Stimulated activated CD4-positive, alpha-beta T cell treated with anti-CD3 and anti-CD28 coated beads, Interleukin-2, amount 100 ng/mL, for 48 hours (primary cell): ENCODE results near the gene TMEM168.
"Not testable (repeated sequence)": the region's sequence is repeated elsewhere in the genome, so short reads cannot be mapped to it uniquely, and the experiment has no call there.

Experiments used
- DNase-seq, 2 donors: peaks; one replicate each; pipeline ENCODE4 v3.0.0-alpha.2; 2020

The TMEM168 gene

DNA sequence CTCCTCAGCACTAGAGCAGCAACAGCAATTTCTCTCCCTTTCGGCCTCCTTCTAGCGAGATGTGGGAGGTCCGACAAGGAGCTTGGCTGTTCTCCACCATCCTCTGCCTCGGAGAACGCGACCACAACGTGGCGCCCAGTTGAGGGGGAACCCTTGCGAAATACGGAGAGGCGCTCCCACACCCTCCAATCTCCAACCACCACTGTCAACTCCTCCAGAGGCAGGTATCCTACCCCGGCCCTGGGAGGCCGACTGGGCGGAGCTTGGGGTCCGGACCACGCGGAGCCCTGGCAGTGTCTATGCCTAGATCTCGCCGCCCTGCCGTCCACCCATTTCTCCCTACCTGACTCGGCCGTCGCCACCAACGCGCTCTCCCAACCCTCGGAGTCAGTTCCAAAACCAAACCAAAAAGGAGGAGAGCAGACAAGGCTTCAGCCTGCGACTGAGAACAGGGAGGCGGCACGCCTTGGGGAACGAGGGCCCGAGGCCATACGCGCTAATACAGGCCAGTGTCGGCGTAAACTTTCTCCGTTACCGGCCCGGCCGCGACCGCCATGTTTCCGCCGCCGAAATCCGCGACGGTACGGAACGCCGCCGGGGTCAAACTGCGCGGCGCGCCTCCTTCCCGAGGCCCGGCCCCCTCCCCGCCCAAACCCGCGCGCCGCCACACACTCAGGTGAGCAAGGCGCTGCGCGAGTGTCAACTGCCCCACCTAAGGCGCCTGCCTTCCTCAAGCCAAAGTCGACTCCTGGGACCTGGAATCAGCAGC, at the start of gene TMEM168:
TMEM168 (minus strand) TSS at position 577 of the 769 bp plus-strand sequence. CDS start 5,568 bp downstream, outside the sequence.
- peak; percentile 84 to 85 for DNase-seq

GRCh38 chr7:112835928-112836327, 45.7 kb upstream of the TMEM168 start:
- DNase-seq = not testable (repeated sequence)

DNA sequence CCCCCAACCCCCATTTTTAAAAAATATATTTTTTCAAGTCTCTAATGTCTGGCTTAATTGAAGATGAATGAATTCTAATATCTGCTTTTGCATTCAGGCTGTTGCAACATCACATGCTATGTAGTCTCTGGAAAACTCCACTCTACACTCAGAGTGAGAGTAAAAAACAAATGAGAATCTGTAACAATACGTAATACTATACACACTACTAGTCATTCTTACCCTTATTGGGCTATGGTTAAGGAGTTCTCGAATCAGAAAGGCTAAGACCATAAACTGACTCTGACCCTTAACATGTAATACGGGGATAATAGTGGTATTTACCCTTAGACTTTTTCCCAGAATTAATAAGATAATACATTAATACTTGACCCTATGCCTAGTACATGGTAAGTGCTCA, 42.9 kb upstream of the TMEM168 start:
- DNase-seq = no peak

- no peak for DNase-seq
Measured at GRCh38 chr7:112830769-112831168, 40.6 kb upstream of the TMEM168 start.

DNA sequence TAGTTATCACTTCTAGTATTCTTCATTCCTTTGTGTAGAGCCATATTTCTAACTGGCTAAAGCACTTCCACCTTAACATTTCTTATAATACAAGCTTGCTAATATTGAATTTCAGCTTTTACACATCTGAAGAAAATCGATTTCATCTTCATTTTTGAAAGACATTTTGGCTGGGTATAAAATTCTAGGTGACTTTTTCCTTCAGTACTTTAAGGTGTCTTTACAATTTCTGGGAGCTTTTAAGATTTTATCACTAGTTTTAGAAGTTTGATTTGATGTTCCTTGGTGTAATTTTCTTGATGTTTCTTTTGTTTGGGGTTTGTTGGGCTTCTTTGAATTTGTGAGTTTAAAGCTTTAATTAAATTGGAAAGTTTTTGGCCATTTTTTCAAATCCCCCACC, 38.5 kb upstream of the TMEM168 start:
- no peak for DNase-seq

- DNase-seq = no peak
Measured at GRCh38 chr7:112821345-112821744, 31.2 kb upstream of the TMEM168 start.

- no peak for DNase-seq
Measured at GRCh38 chr7:112819536-112819935, 29.3 kb upstream of the TMEM168 start.

- no peak for DNase-seq
Measured at GRCh38 chr7:112806156-112806555, 16.0 kb upstream of the TMEM168 start.

DNA sequence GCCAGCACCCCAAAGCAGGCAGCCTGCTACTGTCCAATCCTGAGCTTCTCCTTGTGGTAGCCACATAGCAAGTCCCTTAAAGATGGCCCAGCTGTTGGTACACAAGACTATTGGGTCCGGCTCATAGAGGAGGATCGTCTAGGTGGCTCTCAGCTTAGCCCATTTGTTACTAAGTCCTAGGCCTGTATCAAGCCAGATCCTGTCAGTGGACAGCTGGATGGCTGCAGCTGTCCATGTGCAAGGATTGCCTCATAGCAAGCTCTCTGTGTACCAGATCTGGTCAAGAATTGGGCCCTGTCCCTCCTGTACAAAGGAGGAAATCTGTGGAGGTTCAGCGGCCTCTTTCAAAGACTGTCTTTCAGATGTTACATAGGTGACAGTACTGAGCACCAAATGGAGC, 12.2 kb upstream of the TMEM168 start:
- no peak for DNase-seq

GRCh38 chr7:112800486-112800885, 10.3 kb upstream of the TMEM168 start:
- DNase-seq = no peak

DNA sequence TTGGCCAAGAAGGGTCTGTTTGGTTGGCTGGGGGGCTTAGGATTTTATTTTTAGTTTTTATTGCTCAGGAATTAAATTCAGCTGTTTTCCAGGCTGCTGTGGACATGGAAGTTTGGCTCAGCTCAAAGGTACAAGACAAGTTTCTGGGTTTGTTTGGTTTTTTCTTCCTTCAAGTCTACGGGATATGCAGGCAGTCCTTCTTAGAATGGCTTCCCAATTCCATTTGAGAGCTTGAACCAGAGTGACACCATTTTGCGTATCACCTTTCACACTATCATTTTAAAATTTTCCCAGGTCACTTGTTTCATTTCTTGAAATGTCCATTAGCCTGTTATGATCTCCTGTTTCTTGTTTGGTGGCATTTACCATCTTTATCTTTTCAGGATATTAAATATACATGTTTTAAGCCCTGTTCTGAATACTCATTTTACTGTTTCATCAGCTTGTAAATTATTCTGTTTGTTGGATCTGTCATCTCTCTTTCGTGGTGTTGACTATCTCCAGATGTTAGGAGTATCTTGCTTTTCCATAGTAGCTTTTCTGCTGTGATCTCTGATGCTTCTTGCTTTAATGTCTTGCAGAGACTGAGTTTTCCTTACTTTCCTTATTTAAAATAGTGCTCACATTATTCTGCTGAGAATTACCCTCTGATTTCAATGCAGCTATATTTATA, 9.4 kb upstream of the TMEM168 start:
- no peak for DNase-seq

DNA sequence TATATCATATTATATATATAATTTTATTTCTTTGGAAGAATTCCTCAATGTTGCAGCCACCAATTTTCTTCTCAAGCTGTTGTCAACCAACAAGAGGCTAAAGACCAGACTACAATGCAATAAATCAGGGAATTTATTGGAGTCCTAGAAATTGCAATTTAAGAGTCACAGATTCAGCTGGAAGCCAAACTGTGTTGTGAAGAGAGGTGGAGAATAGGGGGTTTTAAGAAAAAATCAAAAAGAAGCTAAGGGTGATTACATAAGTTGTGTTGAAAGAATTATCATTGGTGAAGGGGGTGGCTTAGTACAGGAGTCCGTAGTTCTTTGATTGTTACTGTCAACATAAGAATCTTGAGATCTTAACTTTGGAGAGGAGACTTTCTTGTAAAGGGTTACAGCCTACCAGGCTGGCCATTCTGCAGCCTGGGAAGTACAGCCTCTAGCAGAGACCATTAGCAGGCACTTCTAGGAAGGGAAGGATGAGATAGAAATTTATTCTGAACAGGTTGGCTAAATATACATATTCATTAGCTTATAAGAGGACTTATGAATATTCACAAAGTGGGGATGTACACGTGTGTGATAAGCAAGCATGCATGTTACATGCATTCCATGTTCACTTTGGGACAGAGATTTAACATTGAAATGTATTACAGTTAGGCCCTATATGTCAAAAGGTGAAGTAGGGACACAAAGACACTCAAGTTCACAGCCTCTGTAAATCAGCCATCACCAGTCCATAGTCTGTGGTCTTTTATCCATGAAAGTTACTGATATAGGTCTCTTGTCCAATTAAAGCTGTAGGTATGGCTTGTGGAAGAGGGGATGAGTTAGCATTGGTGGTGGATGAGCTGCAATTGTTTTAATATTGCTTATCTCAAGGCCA, 8.3 kb upstream of the TMEM168 start:
- no peak for DNase-seq

- DNase-seq = not testable (repeated sequence)
Measured at GRCh38 chr7:112796552-112796951, 6.4 kb upstream of the TMEM168 start.

DNA sequence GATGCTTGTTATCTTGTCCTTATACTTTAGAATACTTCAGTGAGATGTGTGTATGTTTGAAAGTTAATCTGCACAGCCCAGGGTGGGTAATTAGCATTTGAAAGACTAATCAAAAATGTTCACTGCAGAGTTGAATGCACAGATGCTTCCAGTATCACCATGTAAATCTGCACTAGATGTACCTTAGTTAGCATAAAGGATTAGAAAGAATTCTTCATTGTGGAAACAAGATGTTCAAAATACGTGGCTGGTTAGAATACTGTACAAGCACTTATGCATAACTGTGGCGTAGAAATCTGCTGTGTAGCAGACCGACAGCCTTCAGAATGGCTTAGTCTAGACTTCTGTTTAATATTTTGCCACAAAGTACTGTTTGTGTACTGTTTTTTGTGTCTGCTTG, 2.2 kb upstream of the TMEM168 start:
- no peak for DNase-seq

- DNase-seq = no peak
Measured at GRCh38 chr7:112791465-112792168, 1.4 kb upstream of the TMEM168 start.

GRCh38 chr7:112790586-112791003, 402 bp upstream of the TMEM168 start:
- DNase-seq = no peak

DNA sequence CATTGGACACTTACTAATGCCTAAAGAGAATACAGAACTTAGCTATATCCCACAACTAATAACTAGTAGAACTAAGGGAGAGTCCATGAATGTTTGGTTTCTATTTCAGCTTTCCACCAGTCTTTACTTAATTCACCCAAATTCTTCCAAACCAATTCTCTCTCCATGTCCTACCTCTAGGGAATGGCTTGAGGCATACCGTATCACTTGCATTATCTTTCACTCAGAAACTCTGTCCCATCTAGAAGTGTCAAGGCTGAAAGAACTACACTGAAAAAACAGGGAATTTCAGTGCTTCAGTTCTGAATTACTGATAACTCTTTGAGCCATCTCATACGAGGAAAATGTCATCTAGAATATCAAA, 758 bp downstream of the TMEM168 start:
- DNase-seq = no peak

- DNase-seq = no peak
Measured at GRCh38 chr7:112788778-112789343, 1.3 kb downstream of the TMEM168 start.

GRCh38 chr7:112784603-112785002, 5.6 kb downstream of the TMEM168 start:
- no peak for DNase-seq

DNA sequence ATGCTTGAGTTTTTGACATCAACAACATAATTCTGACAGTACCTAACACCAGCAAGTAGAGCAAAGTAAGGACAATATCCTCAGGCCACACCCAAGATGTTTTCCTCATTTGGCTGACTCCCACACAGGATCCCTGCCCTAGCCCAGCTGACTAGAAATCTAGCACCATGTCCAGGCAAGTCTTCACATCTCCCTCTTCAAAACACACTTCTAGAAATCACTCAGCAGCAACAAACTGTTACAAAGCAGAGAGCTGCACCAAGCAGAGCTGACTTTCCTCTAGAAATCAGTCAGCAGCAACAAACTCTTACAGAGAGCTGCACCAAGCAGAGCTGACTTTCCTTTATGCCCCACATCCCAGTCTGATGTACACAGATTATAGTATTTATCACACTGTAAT, 7.7 kb downstream of the TMEM168 start:
- DNase-seq = no peak

DNA sequence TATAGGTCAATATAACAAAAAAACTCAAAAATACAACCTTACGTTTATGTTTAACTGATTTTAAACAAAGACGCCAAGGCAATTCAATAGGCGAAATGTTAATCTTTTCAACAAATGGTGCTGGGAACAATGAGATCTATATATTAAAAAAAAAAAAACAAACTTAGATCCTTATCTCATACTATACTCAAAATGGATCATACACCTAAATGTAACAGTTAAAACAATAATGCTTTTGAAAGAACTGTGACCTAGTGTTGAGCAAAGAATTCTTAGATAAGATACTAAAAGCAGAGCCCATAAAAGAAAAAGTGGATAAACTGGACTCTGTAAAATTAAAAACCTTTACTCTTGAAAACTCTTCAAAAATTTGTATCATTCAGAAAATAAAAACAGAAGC, 8.6 kb downstream of the TMEM168 start:
- no peak for DNase-seq

GRCh38 chr7:112781110-112781509, 9.1 kb downstream of the TMEM168 start:
- DNase-seq = no peak

DNA sequence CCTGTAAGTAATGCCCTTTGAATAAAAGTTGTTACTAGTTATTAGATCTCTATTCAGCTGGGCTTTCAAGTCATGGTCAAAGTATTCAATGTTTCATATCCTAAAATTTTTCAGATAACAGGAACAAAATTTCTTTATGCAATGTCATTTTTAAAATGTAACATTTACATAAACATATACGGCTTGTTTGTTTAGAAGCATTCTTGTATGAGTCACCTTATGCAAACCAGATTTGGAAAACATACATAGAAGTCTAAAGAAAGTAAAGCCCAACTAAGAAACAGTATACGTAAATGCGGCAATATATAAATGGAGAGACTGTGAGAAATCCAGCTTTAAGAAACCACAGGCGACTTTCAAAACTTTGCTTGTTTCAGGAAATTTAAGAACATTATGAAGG, 10.5 kb downstream of the TMEM168 start:
- no peak for DNase-seq
